Measurements from ENCODE around the gene SPARC.
"Not testable (repeated sequence)": the region's sequence is repeated elsewhere in the genome, so short reads cannot be mapped to it uniquely, and the experiment has no call there.

SPARC gene

DNA sequence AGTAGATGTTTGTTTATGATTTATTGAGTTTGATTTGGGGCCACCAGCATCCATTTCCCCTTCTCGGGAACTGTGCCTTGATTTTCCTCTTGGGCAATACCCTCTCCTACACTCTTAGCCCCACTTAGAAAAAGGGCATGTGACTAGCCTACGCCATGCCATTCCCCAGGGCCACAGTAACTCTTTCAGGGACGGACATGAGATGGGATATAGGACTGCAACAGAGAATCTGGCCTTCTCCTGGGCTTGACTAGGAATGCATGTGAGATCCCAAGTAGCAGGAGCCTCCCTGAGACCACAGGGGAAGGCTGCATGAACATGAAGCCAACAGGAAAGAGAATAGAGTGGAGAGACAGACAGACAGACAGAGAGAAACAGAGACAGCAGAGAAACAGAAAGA is 30.7 kb upstream of the SPARC start:
- H3K9me3 Mint-ChIP-seq, result no peaks in the 10 kb centered on the region
- H3K4me1 Mint-ChIP-seq (ENCODE audit: low read depth), result peaks cover 15% of the 10 kb centered on the region
- no peaks in the 10 kb centered on the region for H3K36me3 Mint-ChIP-seq (ENCODE audit: low read depth)
- peaks cover 5% of the 10 kb centered on the region for H3K27me3 Mint-ChIP-seq (ENCODE audit: low read depth)
- H3K4me3 Mint-ChIP-seq, result no peak overlapping the region
- no peak overlapping the region for H3K27ac Mint-ChIP-seq

DNA sequence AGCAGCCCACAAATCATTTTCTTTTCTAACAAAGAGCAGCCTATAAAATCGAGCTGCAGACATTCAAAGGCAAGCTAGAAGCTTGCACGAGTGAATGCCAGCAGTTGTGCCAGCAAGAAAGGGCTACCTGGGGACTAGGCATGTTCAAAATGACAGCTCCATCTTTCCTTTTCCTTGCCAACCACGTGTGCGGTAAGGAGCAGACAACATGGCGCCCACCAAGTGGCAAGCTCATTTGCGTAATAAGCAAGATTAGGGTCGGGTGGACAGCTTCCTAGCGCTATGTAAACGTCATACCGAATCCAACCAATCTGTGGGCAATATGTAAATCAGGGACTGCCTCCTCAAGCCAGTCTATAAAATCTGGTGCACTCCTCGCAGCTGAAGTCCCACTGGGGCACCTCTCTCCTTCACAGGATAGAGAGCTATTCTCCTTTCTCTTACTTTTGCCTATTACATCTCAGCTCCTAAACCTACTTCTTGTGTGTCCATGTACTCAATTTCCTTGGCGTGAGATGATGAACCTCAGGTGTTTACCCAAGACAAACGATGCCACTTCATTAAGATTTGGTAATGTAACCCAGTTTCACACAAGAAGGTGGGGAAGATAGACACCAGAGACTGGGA is 22.5 kb upstream of the SPARC start:
- no peak overlapping the region for H3K4me3 Mint-ChIP-seq
- H3K4me1 Mint-ChIP-seq (ENCODE audit: low read depth), result no peaks in the 10 kb centered on the region
- no peak overlapping the region for H3K27ac Mint-ChIP-seq
- no peaks in the 10 kb centered on the region for H3K36me3 Mint-ChIP-seq (ENCODE audit: low read depth)
- peaks cover 32% of the 10 kb centered on the region for H3K27me3 Mint-ChIP-seq (ENCODE audit: low read depth)
- H3K9me3 Mint-ChIP-seq, result no peaks in the 10 kb centered on the region

DNA sequence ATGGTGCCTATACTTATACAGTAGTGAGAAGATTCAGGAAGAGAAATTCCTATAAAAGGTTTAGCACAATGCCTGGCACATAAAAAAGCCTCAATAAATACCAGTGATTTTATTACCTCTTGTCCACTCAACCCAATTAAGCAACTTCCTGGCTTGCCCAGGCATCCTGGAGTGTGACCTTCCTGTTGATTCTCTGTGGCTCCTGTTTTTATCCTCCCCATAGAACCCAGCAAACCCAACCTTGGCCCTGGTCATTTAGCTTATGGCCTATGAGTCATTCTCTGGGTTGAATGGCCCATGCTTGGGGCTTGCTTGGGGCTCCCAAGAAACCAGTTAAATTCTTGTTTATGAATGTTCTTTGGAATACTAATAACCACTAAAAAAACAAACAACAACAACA is 21.4 kb upstream of the SPARC start:
- H3K27ac Mint-ChIP-seq, result no peak overlapping the region
- H3K4me1 Mint-ChIP-seq (ENCODE audit: low read depth), result no peaks in the 10 kb centered on the region
- H3K27me3 Mint-ChIP-seq (ENCODE audit: low read depth), result peaks cover 32% of the 10 kb centered on the region

DNA sequence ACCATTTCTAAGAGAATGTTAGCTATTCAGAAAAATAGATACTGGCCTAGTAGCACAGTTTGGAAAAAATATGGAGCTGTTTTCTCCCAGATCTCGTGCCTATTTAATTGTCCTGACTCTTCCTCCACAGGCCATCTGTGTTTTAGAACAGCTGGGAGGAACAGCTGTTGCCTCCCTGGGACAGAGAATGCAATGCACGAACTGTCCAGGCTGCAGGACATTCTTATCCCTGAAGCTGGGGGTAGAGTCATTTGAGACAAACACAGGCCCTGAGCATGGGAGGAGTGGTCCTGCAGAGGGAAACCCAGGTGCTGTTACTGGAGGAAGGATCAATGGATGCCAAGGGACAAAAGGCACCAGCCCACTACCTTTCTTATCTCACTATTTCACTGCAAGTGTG is 20.9 kb upstream of the SPARC start:
- Mint-ChIP-seq H3K9me3 (no peaks in the 10 kb centered on the region), H3K4me1 (ENCODE audit: low read depth) (no peaks in the 10 kb centered on the region), H3K27ac (no peak overlapping the region), H3K36me3 (ENCODE audit: low read depth) (no peaks in the 10 kb centered on the region), H3K4me3 (no peak overlapping the region), H3K27me3 (ENCODE audit: low read depth) (peaks cover 28% of the 10 kb centered on the region)

More for the DNA sequence above, 21.4 kb upstream of the SPARC start:
- no peaks in the 10 kb centered on the region for H3K9me3 Mint-ChIP-seq
- no peak overlapping the region for H3K4me3 Mint-ChIP-seq
- no peaks in the 10 kb centered on the region for H3K36me3 Mint-ChIP-seq (ENCODE audit: low read depth)

DNA sequence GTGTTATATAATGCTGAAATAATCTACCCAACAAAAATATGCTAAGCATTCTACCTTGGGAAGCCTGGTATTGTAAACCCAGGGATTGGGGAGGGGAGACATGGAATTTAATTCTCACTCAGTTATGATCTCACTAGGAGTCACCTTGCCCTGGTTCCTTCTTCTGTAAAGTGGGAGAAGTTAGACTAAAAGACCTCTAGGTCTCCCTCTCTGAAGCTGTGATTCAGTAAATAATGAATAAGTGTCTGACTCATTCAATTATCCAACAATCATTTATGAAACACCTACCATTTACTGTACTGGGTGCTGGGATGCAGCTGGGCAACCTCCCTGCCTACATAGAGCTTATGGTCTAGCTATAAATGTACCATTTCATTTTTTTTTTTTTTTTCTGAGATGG is 20.2 kb upstream of the SPARC start:
- Mint-ChIP-seq H3K36me3 (ENCODE audit: low read depth) (no peaks in the 10 kb centered on the region), H3K9me3 (no peaks in the 10 kb centered on the region), H3K4me1 (ENCODE audit: low read depth) (no peaks in the 10 kb centered on the region), H3K27ac (no peak overlapping the region), H3K4me3 (no peak overlapping the region), H3K27me3 (ENCODE audit: low read depth) (peaks cover 24% of the 10 kb centered on the region)

DNA sequence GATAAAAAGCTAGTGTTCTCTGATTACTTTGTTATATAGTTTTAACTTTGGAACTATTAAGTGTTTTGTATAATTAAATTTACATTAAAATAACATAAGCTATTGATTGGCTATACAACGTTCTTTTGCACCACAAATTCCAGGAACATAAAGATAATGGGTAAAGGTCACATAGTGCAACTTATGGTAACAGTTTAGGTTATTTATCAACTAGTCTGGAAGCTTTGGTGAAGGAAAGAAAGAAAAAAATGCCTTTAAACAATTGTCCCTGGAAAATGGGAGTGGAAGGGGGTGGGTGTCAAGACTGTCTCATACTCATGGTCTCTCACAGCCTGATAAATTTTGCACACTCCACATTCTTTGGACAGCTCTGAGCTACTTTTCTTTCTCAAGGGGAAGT is 17.1 kb upstream of the SPARC start:
- no peaks in the 10 kb centered on the region for H3K36me3 Mint-ChIP-seq (ENCODE audit: low read depth)
- peaks cover 6% of the 10 kb centered on the region for H3K27me3 Mint-ChIP-seq (ENCODE audit: low read depth)
- H3K9me3 Mint-ChIP-seq, result no peaks in the 10 kb centered on the region
- H3K4me3 Mint-ChIP-seq, result no peak overlapping the region
- no peak overlapping the region for H3K27ac Mint-ChIP-seq
- no peaks in the 10 kb centered on the region for H3K4me1 Mint-ChIP-seq (ENCODE audit: low read depth)

DNA sequence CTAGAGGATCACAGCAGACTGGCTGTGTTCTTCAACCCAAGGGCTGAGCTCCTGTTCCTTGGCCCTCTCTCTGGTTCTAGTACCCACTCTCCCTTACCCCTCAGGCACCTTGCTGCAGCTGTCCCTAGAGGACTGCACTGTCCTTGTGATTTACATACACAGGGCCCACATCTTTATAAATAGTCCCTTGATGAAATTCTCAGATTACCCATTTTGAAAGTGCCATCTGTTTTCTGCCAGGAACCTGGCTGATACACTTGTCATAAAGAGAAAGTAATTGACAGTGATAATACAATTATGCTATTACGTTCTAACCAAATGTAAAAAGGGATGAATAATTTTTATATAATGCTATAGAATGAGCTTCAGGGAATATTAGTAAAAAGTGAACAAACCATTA is 16.5 kb upstream of the SPARC start:
- no peak overlapping the region for H3K4me3 Mint-ChIP-seq
- H3K36me3 Mint-ChIP-seq (ENCODE audit: low read depth), result no peaks in the 10 kb centered on the region
- H3K4me1 Mint-ChIP-seq (ENCODE audit: low read depth), result no peaks in the 10 kb centered on the region
- no peak overlapping the region for H3K27ac Mint-ChIP-seq
- peaks cover under 1% of the 10 kb centered on the region for H3K27me3 Mint-ChIP-seq (ENCODE audit: low read depth)
- no peaks in the 10 kb centered on the region for H3K9me3 Mint-ChIP-seq

DNA sequence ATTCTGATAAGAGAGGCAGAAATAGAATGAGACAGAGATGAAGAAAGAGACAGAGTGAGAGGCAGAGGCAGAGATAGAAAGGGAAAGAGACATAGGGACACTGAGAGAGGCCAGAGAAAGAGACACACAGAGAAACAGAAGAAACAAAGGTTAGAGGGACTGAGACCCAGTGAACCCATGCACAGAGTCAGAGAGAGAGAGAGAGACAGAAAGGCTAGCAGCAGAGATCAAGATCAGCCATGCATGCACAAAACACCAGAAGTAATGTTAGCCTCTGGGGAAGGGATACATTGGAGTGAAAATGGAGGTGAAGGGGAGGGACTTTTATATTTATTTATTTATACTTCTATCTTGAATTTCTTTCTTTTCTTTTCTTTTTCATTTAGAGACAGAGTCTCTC is 14.1 kb upstream of the SPARC start:
- no peaks in the 10 kb centered on the region for H3K36me3 Mint-ChIP-seq (ENCODE audit: low read depth)
- no peak overlapping the region for H3K4me3 Mint-ChIP-seq
- no peaks in the 10 kb centered on the region for H3K4me1 Mint-ChIP-seq (ENCODE audit: low read depth)
- no peaks in the 10 kb centered on the region for H3K9me3 Mint-ChIP-seq
- H3K27me3 Mint-ChIP-seq (ENCODE audit: low read depth), result no peaks in the 10 kb centered on the region
- H3K27ac Mint-ChIP-seq, result no peak overlapping the region

DNA sequence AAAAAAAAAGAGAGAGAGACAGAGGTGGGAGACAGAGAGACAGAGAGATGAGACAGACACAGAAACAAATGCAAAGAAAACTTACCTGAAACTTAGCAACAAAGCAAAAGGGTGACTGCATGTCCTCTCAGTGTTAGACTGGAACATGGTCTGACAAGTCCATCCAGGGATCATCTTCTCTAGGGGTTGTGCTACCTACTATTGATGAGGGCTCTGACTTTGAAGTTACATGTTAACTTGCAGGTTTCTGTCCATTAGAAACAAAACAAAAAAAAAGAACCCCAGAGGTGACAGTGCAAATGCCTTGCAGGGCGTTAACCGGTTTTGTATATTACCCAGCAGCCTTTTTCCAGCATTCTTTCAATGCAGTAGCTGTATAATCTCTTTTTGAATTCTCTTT is 13.6 kb upstream of the SPARC start:
- H3K36me3 Mint-ChIP-seq (ENCODE audit: low read depth), result no peaks in the 10 kb centered on the region
- H3K4me1 Mint-ChIP-seq (ENCODE audit: low read depth), result no peaks in the 10 kb centered on the region
- no peak overlapping the region for H3K27ac Mint-ChIP-seq
- no peak overlapping the region for H3K4me3 Mint-ChIP-seq
- no peaks in the 10 kb centered on the region for H3K27me3 Mint-ChIP-seq (ENCODE audit: low read depth)
- H3K9me3 Mint-ChIP-seq, result no peaks in the 10 kb centered on the region

DNA sequence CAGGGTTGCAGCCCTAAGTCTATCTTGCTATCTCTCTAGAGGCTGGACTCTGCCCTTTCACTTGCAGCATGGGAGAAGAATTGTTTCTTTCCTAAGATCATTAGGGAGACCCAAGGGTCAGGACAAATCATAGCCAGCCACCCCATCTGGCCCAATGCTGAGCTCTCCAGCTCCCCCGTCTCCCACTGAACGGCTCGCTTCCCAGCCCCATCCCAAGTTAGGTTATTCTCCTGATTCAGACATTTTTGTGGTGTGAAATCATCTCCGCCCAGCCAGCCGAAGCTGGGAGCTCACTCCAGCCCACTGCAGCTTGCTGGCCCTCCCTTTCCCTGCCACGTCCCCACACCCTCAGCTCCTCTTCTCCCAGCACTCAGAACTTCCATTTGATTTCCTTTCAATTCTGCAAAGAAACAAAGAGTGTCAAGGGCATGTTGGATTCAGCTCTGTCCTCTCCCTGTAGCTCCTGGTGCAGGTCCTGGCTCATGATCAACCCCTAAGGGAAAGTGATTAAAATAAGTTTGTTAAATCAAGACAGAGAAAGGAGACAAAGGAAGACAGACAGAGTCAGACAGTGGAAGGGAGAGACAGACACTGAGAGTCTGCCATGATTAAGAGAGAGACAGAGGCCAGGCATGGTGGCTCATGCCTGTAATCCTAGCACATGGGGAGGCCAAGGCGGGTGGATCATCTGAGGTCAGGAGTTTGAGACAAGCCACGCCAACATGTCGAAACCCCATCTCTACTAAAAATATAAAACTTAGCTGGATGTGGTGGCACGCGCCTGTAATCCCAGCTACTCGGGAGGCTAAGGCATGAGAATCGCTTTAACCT is 12.6 kb upstream of the SPARC start:
- Mint-ChIP-seq H3K9me3 (no peaks in the 10 kb centered on the region), H3K4me3 (no peak overlapping the region), H3K36me3 (ENCODE audit: low read depth) (no peaks in the 10 kb centered on the region), H3K27ac (no peak overlapping the region), H3K27me3 (ENCODE audit: low read depth) (no peaks in the 10 kb centered on the region), H3K4me1 (ENCODE audit: low read depth) (no peaks in the 10 kb centered on the region)

DNA sequence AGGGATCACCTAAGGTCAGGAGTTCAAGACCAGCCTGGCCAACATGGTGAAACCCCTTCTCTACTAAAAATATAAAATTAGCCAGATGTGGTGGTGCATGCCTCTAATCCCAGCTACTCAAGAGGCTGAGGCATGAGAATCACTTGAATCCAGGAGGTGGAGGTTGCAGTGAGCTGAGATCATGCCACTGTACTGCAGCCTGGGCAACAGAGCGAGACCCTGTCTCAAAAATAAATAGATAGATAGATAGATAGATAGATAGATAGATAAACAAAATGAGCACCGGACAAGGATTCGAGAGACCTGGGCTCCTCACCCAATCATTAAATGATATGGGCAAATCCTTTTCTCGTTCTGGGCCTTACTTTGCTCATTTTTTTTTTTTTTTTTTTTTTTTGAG is 11.4 kb upstream of the SPARC start:
- not testable (repeated sequence) for H3K27me3 Mint-ChIP-seq (ENCODE audit: low read depth); H3K27ac Mint-ChIP-seq; H3K4me3 Mint-ChIP-seq; H3K9me3 Mint-ChIP-seq; H3K4me1 Mint-ChIP-seq (ENCODE audit: low read depth); H3K36me3 Mint-ChIP-seq (ENCODE audit: low read depth)

DNA sequence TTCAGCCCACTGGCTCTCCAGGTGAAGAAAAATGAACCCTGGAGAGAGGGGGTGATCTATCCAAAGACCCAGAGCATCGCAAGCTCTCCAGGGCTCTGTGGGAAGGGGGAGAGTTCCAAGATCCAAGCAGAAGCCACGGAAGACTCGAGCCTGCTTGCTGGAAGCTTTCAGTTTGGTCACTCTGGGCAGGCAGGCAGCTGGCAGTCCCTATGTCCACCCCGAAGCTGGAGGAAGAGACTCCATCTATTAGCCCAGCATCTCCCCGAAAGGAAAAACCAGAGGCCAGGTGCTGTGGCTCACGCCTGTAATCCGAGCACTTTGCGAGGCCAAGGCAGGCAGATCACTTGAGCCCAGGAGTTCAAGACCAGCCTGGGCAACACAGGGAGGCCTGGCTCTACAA is 10.7 kb upstream of the SPARC start:
- no peaks in the 10 kb centered on the region for H3K36me3 Mint-ChIP-seq (ENCODE audit: low read depth)
- no peaks in the 10 kb centered on the region for H3K27me3 Mint-ChIP-seq (ENCODE audit: low read depth)

DNA sequence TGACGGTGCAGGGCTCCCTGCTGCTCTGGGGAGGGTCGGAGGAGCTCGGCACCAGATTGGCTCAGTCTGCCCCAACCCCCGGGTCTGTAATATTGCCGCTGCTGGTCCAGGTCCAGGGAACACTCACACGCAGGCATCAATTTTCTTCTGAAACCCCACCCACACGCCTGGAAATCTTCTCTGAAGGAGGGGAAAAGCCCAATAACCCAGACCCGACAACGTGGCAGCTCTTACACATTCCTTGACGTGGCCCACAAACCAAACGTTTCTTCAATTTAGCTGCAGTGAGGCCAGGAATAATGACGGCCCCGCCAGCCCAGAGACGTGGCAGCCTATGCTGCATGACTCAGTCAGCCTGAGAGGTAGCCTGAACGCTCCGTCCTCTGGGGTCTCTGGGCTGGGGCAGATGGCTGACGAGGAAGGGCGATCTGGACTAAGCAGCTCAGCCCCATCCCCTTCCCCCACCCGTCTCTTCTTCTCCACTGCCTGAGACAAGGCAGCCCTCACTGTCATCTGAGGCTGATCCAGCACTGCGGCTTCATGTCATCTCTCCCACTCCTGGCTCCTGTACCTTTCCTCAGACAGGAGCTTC is 9.9 kb upstream of the SPARC start:
- Mint-ChIP-seq H3K27ac (no peak overlapping the region), H3K27me3 (ENCODE audit: low read depth) (no peaks in the 10 kb centered on the region), H3K9me3 (no peaks in the 10 kb centered on the region), H3K4me1 (ENCODE audit: low read depth) (no peaks in the 10 kb centered on the region), H3K4me3 (no peak overlapping the region), H3K36me3 (ENCODE audit: low read depth) (no peaks in the 10 kb centered on the region)

More for the DNA sequence above, 10.7 kb upstream of the SPARC start:
- Mint-ChIP-seq H3K4me3 (no peak overlapping the region), H3K4me1 (ENCODE audit: low read depth) (no peaks in the 10 kb centered on the region), H3K9me3 (no peaks in the 10 kb centered on the region), H3K27ac (no peak overlapping the region)

DNA sequence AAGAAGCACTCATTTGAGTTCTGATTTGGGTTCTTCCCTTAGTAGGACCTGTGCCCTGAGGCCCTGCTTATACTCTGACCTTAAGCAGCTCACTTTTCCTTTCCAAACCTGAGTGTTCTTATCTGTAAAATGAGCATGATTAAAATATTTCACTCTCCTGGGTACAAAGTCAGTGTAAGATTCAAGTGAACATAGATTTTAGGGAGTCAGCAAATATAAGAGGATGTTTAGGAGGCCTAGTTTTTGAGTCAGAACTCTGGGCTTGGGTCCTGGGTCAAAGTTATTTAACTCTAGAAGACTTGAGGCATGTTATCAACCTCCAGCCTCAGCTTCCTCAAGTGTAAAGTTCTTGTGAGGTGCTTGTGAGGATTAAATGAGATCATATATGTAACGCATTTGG is 8.7 kb upstream of the SPARC start:
- no peaks in the 10 kb centered on the region for H3K27me3 Mint-ChIP-seq (ENCODE audit: low read depth)
- no peaks in the 10 kb centered on the region for H3K36me3 Mint-ChIP-seq (ENCODE audit: low read depth)
- H3K4me3 Mint-ChIP-seq, result no peak overlapping the region
- H3K9me3 Mint-ChIP-seq, result no peaks in the 10 kb centered on the region
- no peaks in the 10 kb centered on the region for H3K4me1 Mint-ChIP-seq (ENCODE audit: low read depth)
- H3K27ac Mint-ChIP-seq, result no peak overlapping the region

DNA sequence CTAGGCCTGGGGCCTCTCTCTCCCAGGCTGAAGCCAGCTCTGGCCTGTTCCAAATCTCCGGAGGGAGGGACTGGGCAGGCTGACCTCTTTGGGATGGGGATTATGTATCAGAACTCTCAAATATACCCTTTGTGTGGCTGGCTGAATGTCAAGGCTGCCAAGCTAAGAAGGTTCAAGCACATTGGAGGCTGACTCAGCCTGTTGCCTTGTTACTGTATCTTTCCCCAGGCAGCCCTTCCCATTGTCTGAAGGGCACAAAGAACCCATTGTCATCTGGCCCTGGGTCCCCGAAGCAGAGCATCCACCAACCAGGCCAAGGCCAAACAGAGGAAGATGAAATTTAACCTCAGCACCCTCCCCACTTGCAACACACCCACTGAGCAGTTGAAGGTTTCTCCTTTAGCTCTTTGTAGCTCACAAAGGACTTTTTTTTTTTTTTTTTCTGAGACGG is 7.3 kb upstream of the SPARC start:
- H3K36me3 Mint-ChIP-seq (ENCODE audit: low read depth), result no peaks in the 10 kb centered on the region
- H3K9me3 Mint-ChIP-seq, result no peaks in the 10 kb centered on the region
- H3K27ac Mint-ChIP-seq, result no peak overlapping the region
- no peaks in the 10 kb centered on the region for H3K4me1 Mint-ChIP-seq (ENCODE audit: low read depth)
- H3K4me3 Mint-ChIP-seq, result no peak overlapping the region
- H3K27me3 Mint-ChIP-seq (ENCODE audit: low read depth), result peaks cover under 1% of the 10 kb centered on the region
